ENCODE measurements around the gene UBASH3A. TPM values are rescaled to one million over a fixed set of nuclear protein-coding genes. Genes with fewer than 3 reads are reported as not detected.

UBASH3A gene
- total RNA-seq, 1 experiment from 2014 or later = not detected

GRCh38 chr21:42455196-42455595 lies 51.5 kb downstream of the UBASH3A start:
- H3K9me3 ChIP-seq = no peaks in the 10 kb centered on the region
- CTCF ChIA-PET = interaction anchor here (0.8 kb wide), 1 partner anchor 12 kb away, joined by 3 read pairs; no protein-coding TSS in a partner anchor
- Mint-ChIP-seq H3K4me3 (ENCODE audit: unreplicated experiment) (no peak overlapping the region), H3K36me3 (ENCODE audit: insufficient read depth, unreplicated experiment) (no peaks in the 10 kb centered on the region), H3K27ac (ENCODE audit: unreplicated experiment) (no peak overlapping the region), H3K4me1 (ENCODE audit: low read depth, unreplicated experiment) (peaks cover 21% of the 10 kb centered on the region), H3K9me3 (ENCODE audit: unreplicated experiment) (no peaks in the 10 kb centered on the region), H3K27me3 (ENCODE audit: insufficient read depth, unreplicated experiment) (no peaks in the 10 kb centered on the region)
- POLR2A ChIA-PET = no interaction called here
- no peaks in the 10 kb centered on the region for H3K36me3 ChIP-seq (ENCODE audit: control insufficient read depth, insufficient read depth, low read length)
- H3K4me3 ChIP-seq (ENCODE audit: low read depth, low read length) = no peak overlapping the region
- BruUV-seq (replicated peaks) = no TSS peak
- intact Hi-C loops (cut with micrococcal nuclease; ENCODE audit: unreplicated experiment) = no loop called here
- no peaks in the 10 kb centered on the region for H3K27me3 ChIP-seq (replicated peaks; ENCODE audit: control insufficient read depth, insufficient read depth, low read length)
- H3K4me1 ChIP-seq = peaks cover 17% of the 10 kb centered on the region
- peak in 1 of 2 experiments; percentile 26 for DNase-seq
- no peak for TF ChIP-seq CTCF (IDR thresholded peaks at IDR 0.05; ENCODE audit: insufficient read depth in 1 of 2, low read depth in 1 of 2, low read length in 1 of 2, severe bottlenecking in 1 of 2, unreplicated experiment in 1 of 2)

- H3K4me1 Mint-ChIP-seq (ENCODE audit: low read depth, unreplicated experiment) = peaks cover 24% of the 10 kb centered on the region
Observed at GRCh38 chr21:42455754-42456440, 52.2 kb downstream of the UBASH3A start.

GRCh38 chr21:42456457-42456856 lies 52.8 kb downstream of the UBASH3A start:
- no peaks in the 10 kb centered on the region for H3K27me3 ChIP-seq (replicated peaks; ENCODE audit: control insufficient read depth, insufficient read depth, low read length)
- H3K4me1 ChIP-seq = peaks cover 17% of the 10 kb centered on the region
- no peak for DNase-seq
- H3K27ac Mint-ChIP-seq (ENCODE audit: unreplicated experiment) = no peak overlapping the region
- H3K27me3 Mint-ChIP-seq (ENCODE audit: insufficient read depth, unreplicated experiment) = no peaks in the 10 kb centered on the region
- no peak overlapping the region for H3K4me3 ChIP-seq (ENCODE audit: low read depth, low read length)
- ChIA-PET CTCF (no interaction called here), POLR2A (no interaction called here)
- H3K4me1 Mint-ChIP-seq (ENCODE audit: low read depth, unreplicated experiment) = peaks cover 24% of the 10 kb centered on the region
- H3K4me3 Mint-ChIP-seq (ENCODE audit: unreplicated experiment) = no peak overlapping the region
- H3K36me3 ChIP-seq (ENCODE audit: control insufficient read depth, insufficient read depth, low read length) = no peaks in the 10 kb centered on the region
- no TSS peak for BruUV-seq (replicated peaks)
- intact Hi-C loops (cut with micrococcal nuclease; ENCODE audit: unreplicated experiment) = no loop called here
- TF ChIP-seq CTCF (IDR thresholded peaks at IDR 0.05; ENCODE audit: insufficient read depth in 1 of 2, low read depth in 1 of 2, low read length in 1 of 2, severe bottlenecking in 1 of 2, unreplicated experiment in 1 of 2) = no peak
- no peaks in the 10 kb centered on the region for H3K9me3 Mint-ChIP-seq (ENCODE audit: unreplicated experiment)
- no peaks in the 10 kb centered on the region for H3K36me3 Mint-ChIP-seq (ENCODE audit: insufficient read depth, unreplicated experiment)
- H3K9me3 ChIP-seq = no peaks in the 10 kb centered on the region

More at GRCh38 chr21:42455754-42456440, 52.2 kb downstream of the UBASH3A start:
- TF ChIP-seq CTCF (IDR thresholded peaks at IDR 0.05; ENCODE audit: insufficient read depth in 1 of 2, low read depth in 1 of 2, low read length in 1 of 2, severe bottlenecking in 1 of 2, unreplicated experiment in 1 of 2) = no peak
- Histone ChIP-seq H3K27me3 (replicated peaks; ENCODE audit: control insufficient read depth, insufficient read depth, low read length) (no peaks in the 10 kb centered on the region), H3K4me1 (peaks cover 17% of the 10 kb centered on the region), H3K4me3 (ENCODE audit: low read depth, low read length) (no peak overlapping the region), H3K36me3 (ENCODE audit: control insufficient read depth, insufficient read depth, low read length) (no peaks in the 10 kb centered on the region), H3K9me3 (no peaks in the 10 kb centered on the region)
- BruUV-seq (replicated peaks) = no TSS peak
- no peaks in the 10 kb centered on the region for H3K27me3 Mint-ChIP-seq (ENCODE audit: insufficient read depth, unreplicated experiment)
- H3K9me3 Mint-ChIP-seq (ENCODE audit: unreplicated experiment) = no peaks in the 10 kb centered on the region
- intact Hi-C loops (cut with micrococcal nuclease; ENCODE audit: unreplicated experiment) = no loop called here
- H3K4me3 Mint-ChIP-seq (ENCODE audit: unreplicated experiment) = no peak overlapping the region
- ChIA-PET POLR2A (no interaction called here), CTCF (interaction anchor here (0.6 kb wide), 1 partner anchor 26 kb away, joined by 4 read pairs; no protein-coding TSS in a partner anchor)
- no peak overlapping the region for H3K27ac Mint-ChIP-seq (ENCODE audit: unreplicated experiment)
- H3K36me3 Mint-ChIP-seq (ENCODE audit: insufficient read depth, unreplicated experiment) = no peaks in the 10 kb centered on the region
- no peak for DNase-seq

All from Caco-2 (cell line).